HG03103 (cell line): ENCODE results near the gene THOC5.
"Not testable (repeated sequence)": the region's sequence is repeated elsewhere in the genome, so short reads cannot be mapped to it uniquely, and the experiment has no call there.

Source experiments
- ATAC-seq: cut with Tn5 transposase; IDR thresholded peaks from one replicate; pipeline ENCODE4 v1.9.1; 2021; ENCODE audit warnings: low read depth; ENCODE audit not compliant: unreplicated experiment

The THOC5 gene

DNA sequence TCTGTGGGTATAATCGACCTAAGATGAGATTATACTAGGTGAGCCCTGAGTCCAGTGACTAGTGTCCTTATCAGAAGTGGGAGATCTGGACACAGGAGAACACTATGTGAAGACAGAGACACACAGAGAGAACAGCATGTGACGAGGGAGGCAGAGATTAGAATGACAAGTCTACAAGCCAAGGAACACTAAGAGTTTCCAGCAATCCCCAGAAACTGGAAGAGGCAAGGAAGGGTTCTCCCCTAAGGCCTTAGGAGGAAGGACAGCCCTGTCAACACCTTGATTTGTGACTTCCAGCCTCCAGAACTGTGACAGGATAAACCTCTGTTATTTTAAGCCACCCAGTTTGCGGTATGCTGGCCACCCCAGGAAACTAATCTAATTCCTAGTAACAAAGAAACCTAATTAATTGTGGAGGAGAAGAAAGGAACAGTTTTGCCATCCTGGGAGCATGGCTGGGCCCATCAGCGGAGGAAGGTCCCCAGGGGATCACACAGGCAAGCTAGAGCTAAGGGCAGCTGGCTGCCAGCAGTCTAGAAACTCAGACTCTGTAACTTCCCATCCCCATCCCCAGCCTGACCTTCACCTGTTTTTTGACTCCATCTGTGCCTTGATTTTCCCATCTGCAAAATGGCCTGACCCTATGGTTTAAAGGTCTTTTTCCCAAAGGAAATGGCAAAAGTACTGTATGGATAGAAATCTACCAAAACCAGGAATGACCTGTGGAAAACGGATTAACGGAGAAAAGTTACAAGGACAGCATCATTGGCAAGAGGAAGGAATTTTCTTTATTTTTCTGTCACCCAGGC lies 10.3 kb upstream of the THOC5 start:
- no peak for ATAC-seq

DNA sequence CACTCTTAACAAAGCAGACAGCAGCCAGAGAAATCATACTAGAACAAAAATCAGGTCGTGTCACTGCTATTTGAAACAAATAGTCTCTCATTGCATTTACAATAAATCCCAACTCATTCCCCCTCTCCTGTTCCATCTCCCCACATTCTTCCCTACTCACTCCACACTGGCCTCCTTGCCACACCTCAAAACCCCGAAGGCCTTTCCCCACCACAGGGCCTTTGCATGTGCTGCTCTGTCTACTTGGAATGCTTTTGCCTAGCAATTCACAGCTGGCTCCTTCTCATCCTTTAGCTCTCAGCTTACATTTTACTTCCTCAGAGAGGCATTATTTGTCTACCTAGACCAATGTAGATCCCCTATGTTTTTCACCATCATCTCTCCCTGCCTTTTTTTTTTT lies 6.3 kb upstream of the THOC5 start:
- no peak for ATAC-seq

DNA sequence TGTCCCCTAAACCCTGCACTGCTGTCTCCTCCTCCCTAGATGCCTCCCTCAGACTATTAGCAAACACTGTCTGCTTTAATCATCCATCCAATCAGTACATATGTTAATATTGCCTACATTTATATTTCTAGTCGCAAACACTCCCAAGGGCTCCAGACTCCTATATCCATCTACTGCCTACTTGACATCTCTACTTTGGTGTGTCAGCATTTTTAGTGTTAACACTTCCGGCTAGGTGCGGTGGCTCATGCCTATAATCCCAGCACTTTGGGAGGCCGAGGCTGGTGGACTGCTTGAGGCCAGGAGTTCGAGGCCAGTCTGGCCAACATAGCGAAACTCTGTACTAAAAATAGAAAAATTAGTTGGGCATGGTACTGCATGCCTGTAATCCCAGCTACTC lies 5.5 kb upstream of the THOC5 start:
- no peak for ATAC-seq

DNA sequence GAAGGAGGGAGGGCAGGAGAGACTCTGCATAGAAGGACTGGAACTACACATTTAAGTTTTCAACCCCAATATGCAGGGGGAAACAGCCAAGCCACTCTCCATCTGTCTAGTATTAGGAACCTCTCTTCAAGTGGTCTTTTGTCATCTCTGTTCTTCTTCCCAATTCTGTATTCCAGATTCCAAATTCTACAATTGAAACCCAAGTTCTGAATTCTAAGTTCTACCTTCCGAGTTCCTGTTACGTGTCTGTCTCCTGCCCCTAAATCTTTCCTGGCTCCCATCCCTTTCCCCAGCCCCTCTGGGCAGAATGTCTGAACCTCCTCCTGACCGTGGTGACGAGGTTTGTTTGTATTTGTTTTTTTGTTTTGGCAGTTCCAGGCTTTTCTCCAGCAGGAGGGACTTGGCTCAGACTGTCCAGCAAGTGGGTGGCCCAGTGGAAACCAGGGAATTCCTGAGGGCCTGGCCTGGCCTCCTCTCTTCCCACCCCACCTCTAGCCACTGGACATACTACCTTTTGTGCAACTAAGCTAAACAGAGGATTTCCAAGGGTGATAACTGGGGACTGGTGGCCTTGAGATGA lies 1.6 kb upstream of the THOC5 start:
- ATAC-seq: no peak

DNA sequence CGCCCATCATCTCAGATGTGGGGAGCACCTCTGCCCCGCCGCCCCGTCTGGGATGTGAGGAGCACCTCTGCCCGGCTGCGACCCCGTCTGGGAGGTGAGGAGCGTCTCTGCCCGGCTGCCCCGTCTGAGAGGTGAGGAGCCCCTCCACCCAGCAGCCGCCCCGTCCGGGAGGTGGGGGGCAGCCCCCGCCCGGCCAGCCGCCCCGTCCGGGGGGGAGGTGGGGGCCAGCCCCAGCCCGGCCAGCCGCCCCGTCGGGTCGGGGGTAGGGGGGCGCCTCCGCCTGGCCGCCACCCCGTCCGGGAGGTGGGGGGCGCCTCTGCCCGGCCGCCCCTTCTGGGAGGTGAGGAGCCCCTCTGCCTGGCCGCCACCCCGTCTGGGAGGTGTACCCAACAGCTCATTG lies 1.2 kb downstream of the THOC5 start:
- ATAC-seq: not testable (repeated sequence)

DNA sequence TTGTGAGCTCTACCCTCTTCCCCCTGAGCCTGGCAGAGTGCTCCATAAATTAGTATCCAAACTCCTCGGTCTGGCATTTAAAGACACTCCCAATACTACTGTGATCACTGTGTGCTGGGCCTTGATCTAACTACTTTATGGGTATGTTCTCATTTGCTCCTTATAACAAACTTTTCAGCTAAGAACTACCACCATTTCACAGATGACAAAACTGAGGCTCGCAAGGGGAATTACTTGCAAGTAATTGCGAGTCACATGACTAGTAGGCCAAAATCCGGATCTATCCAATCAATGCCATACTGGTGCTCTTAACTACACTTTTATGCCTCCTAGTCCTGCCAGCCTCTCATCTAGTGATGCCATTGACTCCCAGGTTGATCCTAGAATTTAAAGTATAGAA lies 3.6 kb downstream of the THOC5 start:
- no peak for ATAC-seq

DNA sequence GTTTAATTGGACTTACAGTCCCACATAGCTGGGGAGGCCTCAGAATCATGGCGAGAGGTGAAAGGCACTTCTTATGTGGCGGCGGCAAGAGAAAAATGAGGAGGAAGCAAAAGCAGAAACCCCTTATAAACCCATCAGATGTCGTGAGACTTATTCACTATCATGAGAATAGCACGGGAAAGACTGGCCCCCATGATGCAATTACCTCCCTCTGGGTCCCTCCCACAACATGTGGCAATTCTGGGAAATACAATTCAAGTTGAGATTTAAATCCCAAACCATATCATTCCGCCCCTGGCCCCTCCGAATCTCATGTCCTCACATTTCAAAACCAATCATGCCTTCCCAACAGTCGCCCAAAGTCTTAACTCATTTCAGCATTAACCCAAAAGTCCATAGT lies 8.5 kb downstream of the THOC5 start:
- ATAC-seq: not testable (repeated sequence)

DNA sequence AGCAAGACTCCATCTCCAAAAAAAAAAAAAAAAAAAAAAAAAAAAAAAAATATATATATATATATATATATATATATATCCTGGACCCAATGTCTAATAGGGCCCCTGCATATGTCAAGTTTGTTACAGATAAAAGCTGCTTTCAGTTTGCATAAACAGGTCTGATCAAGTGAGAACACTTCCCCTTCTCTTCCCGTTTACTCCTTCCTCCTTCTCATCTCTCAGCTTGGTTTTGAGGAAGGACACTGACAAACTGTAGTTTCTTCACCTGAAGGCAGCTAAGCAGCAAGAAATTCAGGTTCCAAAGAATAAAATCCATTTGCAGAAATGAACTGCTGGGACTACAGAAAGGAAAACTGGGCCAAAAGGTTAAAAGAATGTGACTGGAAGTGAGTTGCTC lies 11.7 kb downstream of the THOC5 start:
- no peak for ATAC-seq

DNA sequence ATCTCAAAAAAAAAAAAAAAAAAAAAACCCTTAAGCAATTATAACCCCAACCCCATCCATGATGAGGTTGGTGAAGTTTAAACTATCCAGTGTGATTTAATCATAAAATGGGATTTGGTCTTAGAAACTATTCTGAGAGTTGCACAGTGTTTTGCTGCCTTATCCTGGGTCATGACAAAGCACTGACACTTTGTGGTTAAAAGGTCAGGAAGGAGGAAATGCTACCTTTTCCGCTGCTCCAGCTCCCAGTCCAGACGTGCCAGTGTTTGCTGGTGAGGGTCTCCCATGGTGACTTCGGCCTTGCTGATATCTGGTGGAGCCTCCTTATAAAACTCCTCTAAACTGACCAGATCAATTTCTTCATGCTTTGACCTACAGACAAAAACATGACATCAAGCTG lies 14.5 kb downstream of the THOC5 start:
- no peak for ATAC-seq

DNA sequence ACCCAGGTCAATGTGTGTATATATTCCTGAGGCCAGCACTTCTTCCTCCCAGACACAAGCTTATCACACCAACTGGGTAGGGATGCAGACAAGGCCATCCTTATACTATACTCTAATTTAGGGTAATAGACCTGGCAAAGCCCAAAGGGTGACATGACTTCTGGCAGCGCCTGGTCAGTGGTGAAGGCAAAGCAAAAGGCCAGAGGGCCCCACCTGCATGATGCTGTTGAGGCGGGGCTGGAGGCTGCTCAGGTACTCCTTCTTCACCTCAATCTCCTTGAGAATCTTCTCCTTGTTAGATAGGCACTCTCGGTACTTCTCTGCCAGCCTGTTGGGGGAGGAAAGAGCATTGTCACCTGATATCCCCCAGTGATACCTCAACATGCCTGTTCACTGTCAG lies 17.1 kb downstream of the THOC5 start:
- no peak for ATAC-seq

DNA sequence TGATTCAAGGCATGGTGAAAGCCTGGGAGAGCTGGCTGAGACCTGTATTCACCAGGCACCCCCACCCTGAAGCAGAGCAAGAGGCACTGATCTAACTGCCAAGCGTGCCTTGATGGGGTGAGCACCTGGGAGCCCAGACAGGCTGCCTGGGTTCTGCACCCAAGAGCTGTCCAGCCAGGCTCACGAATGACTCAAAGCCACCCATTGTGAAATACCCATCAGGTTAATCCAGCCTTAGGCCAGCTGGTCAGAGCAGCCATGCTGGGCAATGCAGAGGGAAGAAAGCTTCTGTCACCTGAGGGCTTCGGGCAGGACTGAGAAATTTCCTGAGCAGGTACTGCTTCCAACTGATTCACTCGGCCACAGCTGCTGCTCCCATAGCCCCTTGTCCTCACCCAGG lies 22.1 kb downstream of the THOC5 start:
- no peak for ATAC-seq

DNA sequence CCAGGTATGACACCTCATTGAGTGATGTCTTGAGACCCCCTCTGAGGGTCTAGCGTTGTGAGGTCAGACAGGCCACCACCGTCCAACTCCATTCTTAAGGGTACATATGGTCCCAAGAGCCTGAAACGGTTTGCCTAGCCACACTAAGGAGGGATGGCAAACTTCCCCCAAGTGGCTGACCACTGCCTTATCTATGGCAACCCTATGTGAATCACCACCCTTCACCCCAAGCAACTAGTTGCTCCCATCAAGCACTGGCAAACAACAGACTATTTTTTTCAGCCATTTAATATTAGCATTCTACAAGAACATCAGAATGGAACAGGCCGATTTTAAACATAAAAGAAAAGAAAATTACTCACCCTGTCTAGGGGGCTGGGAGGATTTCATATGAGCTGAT lies 22.8 kb downstream of the THOC5 start:
- ATAC-seq: no peak

DNA sequence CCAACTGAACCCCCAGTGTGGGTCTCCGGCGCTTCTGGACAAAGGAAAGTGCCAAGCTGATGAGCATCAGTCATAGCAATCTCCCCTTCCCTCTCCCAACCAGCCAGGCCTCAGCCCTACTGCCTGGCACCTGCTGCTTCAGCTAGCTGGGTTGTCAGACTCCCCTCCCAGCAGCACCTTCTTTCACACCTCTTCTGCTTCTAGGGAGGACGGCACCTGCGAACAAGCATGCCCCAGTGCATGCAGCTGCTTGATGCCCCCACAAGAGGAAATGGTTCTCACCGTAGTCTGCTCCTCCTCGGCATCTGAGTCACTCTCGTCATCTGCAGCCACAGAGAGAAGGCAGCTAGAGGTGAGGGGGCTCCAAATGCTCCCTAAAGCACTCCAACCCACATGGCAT lies 25.4 kb downstream of the THOC5 start:
- ATAC-seq: no peak

DNA sequence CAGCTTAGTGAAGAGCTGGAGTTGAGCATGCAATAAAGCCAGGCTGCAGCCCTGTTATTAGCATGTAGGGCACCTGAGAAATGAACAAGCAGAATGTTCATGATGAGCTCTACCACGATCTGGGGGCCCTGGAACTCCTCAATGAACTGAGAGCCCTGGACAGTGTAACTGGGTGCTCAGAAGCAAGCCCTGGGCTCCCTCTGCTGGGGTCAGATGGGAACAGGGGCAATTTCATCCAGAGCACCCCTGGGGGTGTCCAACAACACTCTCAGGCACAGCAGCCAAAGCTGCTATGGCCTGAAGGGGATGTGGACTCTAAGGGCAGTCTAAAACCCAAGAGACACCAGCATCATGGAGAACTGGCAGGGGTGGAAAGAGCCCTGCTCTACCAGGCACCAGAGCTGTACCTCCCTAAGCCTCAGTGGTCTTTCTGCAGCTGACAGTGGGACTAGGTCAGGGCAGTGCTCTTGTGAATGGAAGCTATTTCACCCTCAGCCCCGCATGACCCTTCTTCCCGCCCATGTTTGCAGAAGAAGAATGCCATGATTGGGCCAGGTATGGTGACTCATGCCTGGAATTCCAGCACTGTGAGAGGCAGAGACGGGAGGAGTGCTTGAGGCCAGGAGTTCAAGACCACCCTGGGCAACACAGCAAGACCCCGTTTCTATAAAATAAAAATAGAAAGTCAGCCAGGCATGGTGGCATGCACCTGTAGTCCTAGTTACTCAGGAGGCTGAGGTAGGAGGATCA lies 28.9 kb downstream of the THOC5 start:
- ATAC-seq: no peak

DNA sequence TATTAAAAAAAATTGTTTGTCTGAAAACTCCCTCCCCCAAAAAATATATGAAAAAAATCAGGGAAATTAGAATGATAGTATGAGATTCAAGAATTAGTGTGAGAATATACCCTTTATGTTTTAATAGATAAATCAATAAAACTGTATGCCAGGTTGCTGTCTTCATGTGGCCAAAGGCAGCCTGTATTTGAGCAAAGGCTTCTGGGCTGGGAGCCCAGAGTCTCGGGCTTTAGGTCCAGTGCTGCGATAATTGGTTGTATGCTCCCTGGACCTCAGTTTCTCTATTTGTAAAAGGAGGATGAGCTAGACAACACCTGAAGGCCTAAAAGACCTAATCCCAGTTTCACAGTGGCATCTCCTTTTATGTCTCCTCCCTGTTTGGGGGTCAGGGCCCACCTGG lies 29.8 kb downstream of the THOC5 start:
- no peak for ATAC-seq

DNA sequence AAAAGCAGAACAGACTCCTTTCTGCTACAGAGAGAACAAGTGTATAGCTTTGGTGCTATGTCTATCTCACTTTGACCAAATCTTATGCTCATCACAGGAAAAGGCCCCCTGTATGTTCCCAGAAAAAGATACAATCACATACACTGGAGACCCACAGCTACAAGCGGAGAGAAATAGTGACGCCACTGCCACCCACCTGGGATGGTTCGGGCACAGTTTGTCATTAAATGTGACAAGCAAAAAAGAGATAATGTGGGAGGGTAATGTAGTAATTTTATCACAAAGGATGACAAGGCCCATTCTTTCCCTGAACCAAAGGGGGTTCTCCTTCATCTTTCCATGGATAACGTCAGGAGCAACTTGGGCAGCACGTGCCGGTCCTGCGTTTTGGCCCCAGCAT lies 32.0 kb downstream of the THOC5 start:
- ATAC-seq: no peak

DNA sequence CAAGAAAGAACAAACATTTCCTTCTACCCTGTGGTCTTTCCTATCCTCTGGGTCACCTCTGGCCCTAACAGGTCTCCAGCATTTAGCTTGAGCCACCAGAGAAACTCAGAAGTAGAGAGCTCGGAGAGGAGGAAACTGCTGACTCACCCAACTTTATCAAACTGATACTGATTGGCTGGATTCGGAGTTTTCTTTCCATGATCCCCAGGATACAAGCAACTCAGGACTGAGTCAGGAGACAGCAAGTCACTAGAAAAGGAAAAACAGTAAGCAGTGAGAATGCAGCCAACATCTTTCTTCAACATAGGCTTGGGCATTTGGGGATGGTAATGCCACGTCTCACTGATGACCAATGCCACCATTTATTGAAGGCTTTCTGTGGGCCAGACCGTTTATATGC lies 32.7 kb downstream of the THOC5 start:
- ATAC-seq: no peak

DNA sequence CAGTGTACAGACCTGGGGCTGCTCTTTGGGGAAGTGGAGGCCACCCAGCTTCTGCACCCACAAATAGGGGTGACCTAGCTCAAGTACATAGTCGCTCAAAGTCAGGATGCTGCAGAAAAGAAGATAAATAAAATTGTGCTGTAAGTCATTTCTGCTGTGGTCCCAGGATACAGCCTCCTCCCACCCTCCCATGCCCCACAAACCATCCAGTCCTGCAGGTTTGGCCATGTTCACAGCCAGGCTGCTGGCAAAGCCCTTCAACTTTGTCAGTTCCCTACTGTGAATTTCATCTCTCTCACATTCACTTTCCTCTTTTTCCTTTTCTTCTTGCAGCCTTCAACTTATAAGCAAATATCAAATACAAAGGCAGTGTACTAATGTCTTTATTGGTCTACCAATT lies 33.6 kb downstream of the THOC5 start:
- ATAC-seq: no peak

DNA sequence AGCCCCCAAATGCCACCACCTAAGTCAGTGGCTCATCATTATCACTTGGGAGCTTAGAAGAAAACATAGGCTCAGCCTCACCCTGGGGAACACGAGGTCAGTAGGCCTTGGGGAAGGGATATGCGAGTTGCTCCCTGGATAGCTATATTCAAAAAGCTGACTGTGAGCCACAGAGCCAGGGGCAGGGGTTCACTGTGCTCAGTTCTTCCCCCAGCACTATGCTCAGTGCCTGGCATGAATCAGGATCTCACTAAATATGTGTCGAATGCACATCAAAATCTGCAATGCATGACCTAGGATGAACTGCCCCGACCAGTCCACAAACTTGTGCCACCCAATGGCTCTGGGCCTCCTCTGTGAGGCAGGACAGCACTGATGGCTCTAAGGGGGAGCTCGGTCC lies 35.1 kb downstream of the THOC5 start:
- no peak for ATAC-seq

DNA sequence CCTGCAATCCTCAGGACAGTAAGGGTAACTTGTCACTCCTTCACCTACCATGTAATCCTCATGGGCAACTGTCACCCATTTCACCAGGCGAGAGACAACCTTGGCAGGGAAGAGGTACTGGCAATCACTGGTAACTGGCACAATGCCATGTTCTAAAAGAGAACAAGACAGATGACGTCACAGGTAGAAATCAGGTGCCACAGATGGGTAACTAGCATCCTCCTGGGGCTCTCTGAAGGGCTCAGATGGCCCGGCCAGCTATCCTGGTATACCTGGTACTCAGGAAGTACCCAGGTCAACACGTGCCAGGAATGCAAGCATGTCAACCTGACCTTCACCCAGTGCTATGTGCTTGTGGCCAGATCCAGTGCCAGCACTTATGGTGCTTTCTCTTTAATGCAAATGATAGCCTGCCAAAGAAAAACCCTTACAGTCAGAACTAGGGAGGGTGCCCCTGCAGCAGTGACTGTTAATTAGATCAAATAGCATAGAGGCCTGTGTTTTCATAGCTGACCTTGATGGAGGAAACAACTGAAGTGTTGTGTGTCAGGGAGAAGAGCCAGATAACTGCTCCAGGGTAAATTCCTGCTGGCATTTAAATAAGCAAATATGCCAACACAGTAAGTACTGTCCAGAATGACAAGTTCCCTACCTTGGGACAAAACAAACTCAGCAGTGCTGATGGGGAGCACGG lies 36.2 kb downstream of the THOC5 start:
- no peak for ATAC-seq

DNA sequence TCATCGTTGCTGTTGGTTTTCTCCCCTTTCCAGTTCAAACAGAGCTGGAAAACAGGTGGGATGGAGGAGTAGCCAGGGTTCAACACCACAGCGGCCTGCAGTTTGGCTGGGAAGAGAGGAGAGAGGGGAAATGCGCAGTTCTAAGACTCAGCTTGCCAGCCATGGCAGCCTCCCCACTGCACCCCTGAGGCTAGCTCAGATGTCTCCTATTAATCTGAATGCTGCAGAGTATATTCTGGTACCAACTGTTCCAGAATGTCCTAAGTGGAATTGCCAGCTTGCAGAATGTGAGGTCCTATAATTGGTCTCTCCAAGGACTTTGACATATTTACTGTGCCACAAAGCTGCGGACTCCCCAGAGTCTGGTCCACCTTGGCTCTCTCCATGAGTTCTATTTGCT lies 41.5 kb downstream of the THOC5 start:
- ATAC-seq: no peak
